Neural cell (in vitro differentiated cells): Measurements from ENCODE around the gene SPON1.

Experiments used
- CTCF ChIP-seq: fragments of 450-650 bp; IDR thresholded peaks from 2 replicates; pipeline ENCODE4 v1.5.1; 2014; ENCODE audit warnings: antibody characterized with exemption, mild to moderate bottlenecking, moderate library complexity; ENCODE audit not compliant: poor library complexity, severe bottlenecking
- EP300 ChIP-seq: fragments of 450-650 bp; conservative IDR thresholded peaks from 2 replicates; pipeline ENCODE4 v1.6.1; 2014; ENCODE audit warnings: antibody characterized with exemption, mild to moderate bottlenecking, moderate library complexity; ENCODE audit not compliant: poor library complexity, severe bottlenecking
- EZH2 ChIP-seq: fragments of 200-600, 300-800 bp; shearing (Covaris generic), sonication (generic); IDR thresholded peaks from 2 replicates; pipeline ENCODE4 v1.6.1; 2014; ENCODE audit warnings: antibody characterized with exemption, low read length, borderline replicate concordance, mild to moderate bottlenecking; ENCODE audit not compliant: insufficient read depth, poor library complexity, severe bottlenecking
- MXI1 ChIP-seq: fragments of 450-650 bp; conservative IDR thresholded peaks from 2 replicates; pipeline ENCODE4 v1.6.1; 2014; ENCODE audit warnings: antibody characterized with exemption, mild to moderate bottlenecking; ENCODE audit not compliant: poor library complexity, severe bottlenecking
- POLR2AphosphoS5 ChIP-seq: IDR thresholded peaks from 2 replicates; pipeline ENCODE4 v1.6.1; 2012
- SMC3 ChIP-seq: fragments of 450-650 bp; conservative IDR thresholded peaks from 2 replicates; pipeline ENCODE4 v1.6.1; 2014; ENCODE audit warnings: antibody characterized with exemption, mild to moderate bottlenecking, moderate library complexity; ENCODE audit not compliant: poor library complexity

- TF ChIP-seq EZH2 (no peak), CTCF (no peak), MXI1 (no peak), POLR2AphosphoS5 (no peak), EP300 (no peak), SMC3 (no peak)
Measured at GRCh38 chr11:14299921-14300320, 337.4 kb downstream of the SPON1 start.
